CD4-positive, alpha-beta T cell treated with Interleukin-21 for 1 hour (primary cell): ENCODE data around the gene ADPRHL1.

Experiments used
- DNase-seq: peaks from one replicate; pipeline ENCODE4 v3.0.0-alpha.2; 2020

Gene ADPRHL1

DNA sequence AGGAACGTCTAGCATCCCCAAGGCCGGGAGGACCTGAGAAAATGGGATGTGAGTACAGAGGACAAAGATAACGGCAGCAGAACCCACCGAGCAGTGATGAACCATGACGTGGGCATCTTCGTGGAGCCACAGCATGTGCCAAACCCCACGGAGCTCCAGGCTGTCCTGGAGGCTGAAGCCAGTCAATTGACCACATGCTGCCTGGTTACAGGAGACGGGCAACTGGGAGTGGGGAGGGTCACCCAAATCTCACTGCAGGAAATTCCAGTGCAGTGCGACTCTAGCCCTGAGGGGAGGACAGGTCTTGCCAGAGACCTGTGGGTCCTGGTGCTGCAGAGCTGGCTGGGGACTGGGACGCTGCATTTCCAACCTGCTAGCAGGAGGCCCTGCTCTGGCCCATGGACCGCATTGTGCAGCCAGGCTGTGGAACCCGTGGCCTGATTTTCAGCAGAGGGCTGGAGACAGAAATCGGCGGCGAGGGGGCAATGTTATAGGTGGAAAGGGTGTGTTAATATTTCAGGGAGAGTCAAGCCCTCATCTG is 86.2 kb downstream of the ADPRHL1 start:
- no peak for DNase-seq

DNA sequence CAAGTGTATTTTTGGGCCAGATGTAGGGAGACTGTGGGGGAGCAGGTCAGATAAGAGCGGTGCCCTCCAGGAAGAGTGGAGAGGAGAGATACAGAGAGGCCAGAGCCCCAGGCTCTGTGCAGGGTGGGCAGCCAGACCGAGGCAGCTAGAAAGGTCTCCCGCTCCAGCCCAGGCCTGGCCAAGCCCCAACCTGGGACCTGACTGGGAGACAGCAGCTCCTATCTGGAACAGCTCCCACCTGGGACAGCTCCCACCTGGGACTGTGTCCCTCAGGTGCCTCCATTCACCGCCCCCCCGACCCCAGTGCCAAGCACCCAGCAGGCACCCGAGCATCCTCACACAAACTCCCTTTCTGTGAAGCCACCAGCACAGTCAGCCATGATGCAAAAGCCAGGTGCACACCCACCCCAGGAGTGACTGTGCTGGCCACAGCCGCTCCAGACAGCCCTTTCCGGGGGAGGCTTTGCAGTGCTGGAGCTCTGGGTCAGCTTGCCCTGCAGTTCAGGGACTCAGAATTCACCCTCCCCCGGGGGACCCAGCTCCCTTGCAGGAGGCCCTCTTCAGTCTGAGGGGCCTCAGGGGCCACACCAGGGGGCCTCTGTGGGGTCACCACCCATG is 87.2 kb downstream of the ADPRHL1 start:
- no peak for DNase-seq

DNA sequence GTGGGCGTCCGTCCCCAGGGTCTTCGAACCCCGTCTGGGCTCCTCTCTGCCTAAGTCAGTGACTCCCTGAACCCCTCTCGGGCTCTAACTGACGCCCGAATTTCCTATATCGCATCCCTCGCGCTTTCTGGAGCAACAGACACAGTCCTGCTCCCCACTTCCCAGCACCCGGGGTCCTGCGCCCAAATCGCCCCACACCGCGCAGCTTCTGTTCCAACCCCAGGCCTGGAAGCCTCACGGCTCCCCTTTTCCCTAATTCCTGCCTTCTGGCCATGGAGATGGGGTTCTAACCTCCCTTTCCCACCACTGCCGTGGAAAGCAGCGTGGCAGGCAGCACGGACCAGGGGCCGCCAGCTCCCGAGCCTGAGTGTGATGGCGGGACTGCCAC is 87.7 kb downstream of the ADPRHL1 start:
- DNase-seq, result no peak

DNA sequence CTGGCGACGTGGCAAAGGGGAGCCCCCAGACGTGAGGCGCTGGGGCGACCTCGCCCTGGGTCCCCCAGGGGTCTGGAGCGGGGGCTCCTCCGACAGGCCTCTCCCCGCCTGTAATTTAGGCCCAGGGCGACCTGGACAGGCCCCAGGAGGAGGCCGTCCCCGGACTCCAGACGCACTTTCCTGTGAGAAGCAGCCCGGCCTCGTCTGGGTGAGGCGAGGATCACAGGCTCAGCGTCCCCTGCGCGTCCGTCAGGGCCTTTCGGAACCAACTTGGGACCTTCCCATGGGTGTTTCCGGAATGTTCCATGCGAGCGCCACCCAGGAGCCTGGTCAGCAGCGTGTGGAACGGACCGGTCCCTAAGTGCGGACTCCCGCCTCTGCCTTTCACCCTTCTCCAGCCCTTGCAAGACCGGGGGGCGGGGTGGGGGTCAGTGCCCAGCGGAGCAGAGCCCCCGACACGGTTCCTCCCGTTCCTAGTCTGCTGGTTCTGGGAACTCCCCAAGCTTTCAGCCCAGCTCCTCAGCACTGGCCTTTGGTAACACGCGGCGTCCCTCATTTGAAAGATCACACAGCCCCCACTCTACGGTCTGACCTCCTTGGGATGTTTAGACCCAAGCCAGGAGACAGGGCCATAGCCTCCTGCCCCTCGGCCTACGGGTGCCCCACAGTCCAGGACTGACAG is 88.2 kb downstream of the ADPRHL1 start:
- DNase-seq, result no peak

DNA sequence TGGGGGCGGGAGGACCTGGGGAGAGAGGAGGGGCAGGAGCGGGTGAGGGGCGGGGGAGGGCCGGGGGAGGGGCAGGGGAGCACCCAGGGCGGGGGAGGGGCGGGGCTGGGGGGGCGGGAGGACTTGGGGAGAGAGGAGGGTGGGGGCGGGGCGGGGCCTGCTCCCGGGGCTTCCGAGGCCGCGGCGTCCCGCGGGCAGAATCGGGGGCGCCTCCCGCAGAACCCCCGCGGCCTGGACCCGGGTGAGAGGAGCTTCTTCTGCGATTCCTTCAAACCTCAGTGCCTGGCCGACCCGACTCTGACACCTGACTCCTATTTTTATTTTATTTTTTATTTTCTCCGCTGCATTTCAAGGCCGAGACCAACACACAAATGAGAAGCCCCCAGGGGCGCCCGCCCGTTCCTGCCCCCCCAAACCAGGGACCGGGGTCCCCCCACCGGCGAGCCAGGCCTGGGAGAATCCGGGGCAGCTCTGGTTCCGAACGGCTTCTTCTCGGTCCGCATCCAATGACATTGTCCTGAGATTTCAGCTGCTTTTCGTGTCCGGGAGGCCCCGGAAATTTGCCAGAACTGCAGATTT is 88.9 kb downstream of the ADPRHL1 start:
- no peak for DNase-seq

DNA sequence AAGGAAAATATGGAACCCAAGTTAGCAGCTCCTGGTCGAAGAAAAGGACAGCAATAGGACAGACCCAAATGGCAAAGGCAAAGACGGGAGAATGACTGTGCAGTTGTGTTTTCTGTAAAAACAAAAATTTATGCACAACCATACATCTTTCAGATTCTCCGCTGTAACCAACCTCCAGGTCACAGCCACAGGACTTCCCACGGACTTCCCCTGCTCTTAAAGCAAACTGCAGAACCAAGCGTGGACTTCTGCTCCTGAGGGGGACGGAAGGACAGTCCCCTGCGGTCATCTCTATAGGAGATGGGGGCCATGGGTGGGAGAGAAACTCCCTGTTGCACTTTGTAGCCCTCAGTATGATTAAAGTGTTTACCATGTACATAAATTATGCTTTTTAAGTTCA is 91.9 kb downstream of the ADPRHL1 start:
- no peak for DNase-seq

DNA sequence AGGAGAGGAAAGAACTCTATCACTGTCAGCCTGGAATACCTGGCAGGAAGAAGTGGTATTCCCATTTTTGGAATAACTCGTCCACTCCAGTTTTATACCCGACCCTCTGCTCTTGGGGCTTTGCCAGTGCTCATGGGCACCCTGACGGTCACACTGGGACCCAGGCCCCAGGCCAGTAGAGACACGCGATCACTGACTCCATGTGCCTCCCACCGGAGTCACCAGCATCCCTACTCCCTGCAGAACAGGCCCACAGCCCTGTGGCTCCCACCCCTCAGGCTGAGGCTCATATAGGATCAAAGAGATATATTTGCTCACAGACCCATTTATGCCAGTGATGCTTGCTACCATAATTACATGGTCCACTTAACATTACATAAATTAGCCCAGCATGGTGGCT is 92.8 kb downstream of the ADPRHL1 start:
- DNase-seq, result no peak

DNA sequence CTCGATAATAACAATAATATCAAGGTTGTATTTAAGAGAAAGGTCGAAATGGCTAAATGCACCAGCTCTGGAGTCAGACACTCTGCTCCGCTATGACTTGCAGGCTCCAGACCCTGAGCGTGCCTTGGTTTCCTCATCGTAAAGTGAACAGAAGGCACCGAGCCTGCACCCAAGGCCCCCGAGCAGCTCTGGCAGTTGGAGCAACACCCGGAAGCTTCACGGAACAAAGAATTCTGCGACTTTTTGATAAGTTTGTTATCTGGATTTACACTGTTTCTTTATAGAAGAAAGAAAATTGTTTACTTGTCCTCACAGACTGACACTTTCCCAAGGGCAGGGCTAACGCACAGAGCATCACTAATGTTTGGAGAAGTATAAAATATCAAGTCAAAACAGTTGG is 93.7 kb downstream of the ADPRHL1 start:
- DNase-seq, result no peak

DNA sequence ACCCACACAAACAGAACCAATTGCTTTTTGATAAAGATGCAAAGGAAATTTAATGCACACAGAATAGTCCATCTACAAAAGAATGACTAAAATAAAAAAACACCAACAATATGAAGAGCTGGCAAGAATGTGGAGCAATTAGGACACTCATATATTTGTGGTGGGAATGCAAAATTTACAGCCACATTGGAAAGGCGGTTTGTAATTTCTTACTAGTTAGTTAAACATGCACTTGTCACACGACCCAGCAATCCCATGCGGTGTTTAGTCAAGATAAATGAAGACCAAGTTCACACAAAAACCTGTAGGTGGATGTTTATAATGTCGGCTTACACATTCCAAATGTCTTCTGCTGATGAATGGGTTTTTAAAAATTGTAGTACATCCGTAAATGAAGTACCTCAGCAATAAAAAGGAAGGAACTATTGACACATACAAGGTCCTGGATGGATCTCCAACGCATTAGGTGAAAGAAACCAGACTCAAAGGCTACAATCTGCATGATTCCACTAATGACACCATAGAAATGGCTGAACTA is 94.6 kb downstream of the ADPRHL1 start:
- no peak for DNase-seq

DNA sequence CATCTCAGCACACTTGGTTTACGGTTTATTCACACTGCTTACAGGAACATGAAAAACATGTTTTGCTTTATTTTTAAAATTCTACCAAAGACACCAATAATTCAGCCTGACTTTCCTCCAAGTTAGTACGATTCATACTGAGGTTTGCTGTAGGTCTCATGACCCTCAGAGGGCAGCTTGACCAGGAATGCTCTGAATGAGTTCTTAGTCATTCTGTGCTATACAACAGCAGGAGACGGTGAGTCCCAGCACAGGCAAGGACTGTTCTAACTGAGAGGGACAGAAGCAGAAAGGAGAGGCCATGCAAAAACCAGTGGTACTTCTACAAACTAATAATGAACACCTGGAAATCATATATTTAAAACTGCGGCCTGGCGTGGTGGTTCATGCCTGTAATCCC is 95.8 kb downstream of the ADPRHL1 start:
- DNase-seq, result no peak

DNA sequence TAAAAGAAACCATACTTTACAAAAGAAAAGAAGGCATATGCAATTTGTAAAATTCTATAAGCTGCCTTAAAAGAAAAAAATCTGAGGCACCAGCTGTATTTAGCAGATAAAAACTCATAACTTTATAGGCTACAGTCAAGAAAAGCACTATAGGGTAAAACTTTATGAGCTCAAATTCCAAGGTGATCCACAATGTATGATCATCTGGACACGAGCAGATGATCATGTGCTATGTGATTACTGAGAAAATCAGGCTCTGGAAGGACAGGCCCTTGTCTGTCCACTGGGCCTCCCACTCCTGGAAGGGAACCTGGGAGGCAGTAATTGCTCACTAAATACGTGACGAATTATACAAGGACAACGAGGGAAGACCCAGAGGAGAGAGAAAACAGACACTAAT is 96.7 kb downstream of the ADPRHL1 start:
- DNase-seq, result no peak

DNA sequence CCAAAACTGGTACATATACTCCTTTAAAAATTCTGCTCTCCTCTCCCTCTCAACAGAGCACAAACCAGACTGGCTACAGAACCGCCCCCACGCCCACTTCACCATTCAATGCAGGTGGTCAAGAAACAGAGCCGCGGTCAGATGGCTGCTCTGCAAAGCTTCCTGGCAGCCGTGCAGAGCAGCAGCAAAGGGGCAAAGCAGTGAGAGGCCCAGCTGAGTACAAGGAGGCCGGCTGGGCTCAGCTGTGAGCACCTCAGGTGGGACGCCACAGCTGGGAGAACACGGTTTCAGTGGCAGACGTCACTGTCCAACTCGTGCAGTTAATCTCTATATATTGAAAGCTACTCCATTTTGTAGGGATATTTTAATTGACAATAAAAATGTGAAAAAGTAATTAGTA is 97.7 kb downstream of the ADPRHL1 start:
- no peak for DNase-seq

DNA sequence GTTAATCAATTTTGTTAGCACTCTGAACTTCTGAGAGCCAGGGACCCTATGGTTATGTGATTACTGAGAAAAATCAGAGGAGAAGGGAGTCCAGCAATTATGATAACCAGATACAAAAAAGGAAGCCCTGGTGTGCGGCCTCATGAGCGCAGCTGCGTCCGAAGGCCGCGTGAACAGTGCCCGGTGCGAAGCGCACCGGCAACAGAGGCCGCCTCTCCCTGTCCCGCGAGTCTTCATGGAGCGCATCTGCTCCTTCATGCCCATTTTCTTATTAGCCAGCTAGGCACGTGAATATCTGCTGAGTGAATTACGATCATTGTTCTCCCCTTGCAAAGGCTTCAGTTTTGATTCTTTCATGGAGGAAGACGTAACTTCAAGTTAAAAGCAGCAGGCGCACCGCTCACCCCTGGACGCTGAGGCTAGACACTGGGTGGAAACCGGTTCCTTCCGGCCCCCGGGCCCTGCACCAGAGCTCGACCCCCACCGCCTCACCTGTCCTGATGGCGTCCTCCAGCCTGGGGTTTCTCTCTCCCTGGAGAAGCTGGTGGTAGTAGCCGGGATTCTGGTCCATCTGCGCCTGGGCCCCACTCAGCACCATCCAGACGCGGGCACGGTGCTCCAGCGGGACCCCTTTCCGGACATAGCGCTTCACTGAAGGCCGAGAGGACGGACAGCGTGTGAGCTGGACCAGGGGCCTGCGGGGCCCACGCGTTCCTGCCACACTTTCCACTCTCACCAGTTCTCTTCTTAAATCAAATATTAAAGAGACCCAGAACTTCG is 98.3 kb downstream of the ADPRHL1 start:
- no peak for DNase-seq

DNA sequence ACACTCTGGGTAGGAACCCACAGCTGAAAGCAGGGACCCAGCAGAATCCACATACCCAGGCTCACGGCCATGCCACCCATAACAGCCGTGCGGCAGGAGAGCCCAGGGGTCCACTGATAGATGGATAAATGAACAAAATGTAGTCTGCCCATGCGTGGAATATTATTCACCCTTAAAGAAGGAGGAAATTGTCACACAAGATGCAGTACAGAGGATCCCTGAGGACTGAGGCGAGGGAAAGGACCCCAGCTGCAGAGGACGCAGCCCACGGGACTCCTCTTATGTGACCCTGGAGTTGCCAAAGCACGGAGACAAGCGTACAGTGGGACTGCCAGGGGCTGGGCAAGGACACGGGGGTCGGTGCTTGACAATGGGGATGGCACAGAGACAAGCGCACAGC is 100.0 kb downstream of the ADPRHL1 start:
- no peak for DNase-seq

DNA sequence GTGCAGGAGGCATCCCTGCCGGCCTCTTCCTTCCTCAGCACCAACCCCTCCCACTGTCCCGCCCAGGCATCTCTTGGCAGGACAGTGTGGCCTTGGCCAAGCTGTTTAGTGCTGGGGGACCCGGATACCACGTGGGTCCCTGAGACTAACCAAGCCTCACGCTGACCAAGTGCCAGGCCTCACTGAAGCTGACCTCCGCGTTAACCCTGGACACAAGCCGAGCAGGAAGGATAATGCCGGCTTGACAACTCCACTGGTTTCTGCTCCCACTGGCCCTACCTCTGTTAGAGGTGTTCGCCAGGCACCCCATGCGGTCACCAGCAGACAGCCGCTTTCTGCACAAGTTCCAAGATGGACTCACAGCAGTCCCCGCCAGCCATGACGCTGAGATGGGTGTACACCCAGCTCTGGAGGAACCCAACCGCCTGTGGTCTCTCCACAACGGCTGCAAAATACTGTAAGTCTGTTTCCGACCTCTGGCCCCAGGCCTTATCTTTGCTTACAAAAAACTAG is 101.7 kb downstream of the ADPRHL1 start:
- DNase-seq, result no peak

DNA sequence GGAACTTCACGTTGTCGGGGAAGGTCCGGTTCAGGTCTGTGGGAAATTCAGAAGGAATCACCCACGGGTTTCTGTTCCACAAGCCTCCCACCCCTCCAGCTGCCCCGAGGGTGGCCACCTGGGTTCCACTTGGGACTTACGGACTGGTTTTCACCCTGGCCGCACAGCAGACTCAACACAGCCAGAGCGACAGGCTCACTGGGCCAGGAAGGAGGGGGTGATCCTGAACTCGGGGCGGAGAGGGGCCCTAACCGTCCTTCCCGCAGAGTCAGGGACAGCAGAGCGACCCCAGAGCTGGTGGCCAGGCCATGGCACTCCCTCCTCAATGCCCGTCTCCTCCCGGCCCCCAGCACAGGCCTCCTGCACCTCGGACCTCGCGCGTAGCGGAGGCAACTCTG is 102.4 kb downstream of the ADPRHL1 start:
- no peak for DNase-seq

DNA sequence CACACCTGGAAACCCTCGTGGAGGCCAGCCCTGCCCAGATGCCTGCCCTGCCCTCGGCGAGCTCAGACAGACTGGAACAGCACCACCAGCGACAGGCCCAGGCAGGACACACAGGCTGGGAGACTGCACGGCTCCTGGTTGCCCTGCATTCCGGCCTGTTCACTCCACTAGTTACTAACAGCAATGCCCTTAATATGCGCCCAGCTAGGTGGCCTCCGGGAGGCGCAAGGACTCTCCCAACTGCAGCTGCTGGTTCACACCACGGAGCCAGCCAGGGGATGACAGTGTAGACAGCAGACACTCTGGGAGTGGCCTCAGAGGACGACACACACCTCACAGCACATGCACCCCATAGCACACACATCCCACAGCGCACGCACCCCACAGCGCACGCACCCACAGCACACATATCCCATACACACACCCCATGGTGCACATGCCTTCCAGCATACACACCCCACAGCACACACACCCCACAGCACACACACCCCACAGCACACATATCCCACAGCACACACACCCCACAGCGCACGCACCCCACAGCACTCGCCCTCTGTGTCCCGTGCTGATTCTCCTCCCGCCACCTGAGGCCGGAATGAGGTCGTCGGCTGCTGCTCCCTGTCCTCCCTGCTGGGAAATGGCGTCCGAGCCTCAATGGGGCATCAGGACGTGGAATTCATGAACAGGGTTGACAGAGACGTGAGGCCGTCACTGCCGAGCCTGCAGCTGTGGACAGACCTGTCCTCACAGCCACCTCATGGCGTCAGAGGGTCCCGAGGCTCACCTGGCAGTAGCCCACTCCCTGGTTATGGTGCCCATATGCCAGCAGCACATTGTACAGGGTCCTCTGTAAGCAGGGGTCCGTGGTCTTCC is 103.0 kb downstream of the ADPRHL1 start:
- DNase-seq, result no peak
